ENCODE results near the gene AKR1E2. TPM values are rescaled to one million over a fixed set of nuclear protein-coding genes. Genes with fewer than 3 reads are reported as not detected.
"Not testable (repeated sequence)": the region's sequence is repeated elsewhere in the genome, so short reads cannot be mapped to it uniquely, and the experiment has no call there.

AKR1E2 gene
- total RNA-seq, 2 experiments from 2014 or later: 4.5 to 6.5 TPM

GRCh38 chr10:4803822-4804221 lies 22.2 kb upstream of the AKR1E2 start:
- Mint-ChIP-seq H3K4me3 (no peak overlapping the region), H3K27me3 (peaks cover 11% of the 10 kb centered on the region), H3K4me1 (no peaks in the 10 kb centered on the region), H3K27ac (no peak overlapping the region), H3K9me3 (no peaks in the 10 kb centered on the region), H3K36me3 (no peaks in the 10 kb centered on the region)
- POLR2A ChIA-PET: no interaction called here
- no peak for DNase-seq
- ATAC-seq (ENCODE audit: low read depth): no peak

GRCh38 chr10:4804465-4804864 lies 21.5 kb upstream of the AKR1E2 start:
- Mint-ChIP-seq H3K4me3 (no peak overlapping the region), H3K36me3 (no peaks in the 10 kb centered on the region), H3K4me1 (no peaks in the 10 kb centered on the region), H3K27me3 (peaks cover 9% of the 10 kb centered on the region), H3K9me3 (no peaks in the 10 kb centered on the region), H3K27ac (no peak overlapping the region)
- no peak for DNase-seq
- POLR2A ChIA-PET: no interaction called here
- ATAC-seq (ENCODE audit: low read depth): no peak

- Mint-ChIP-seq H3K4me1 (no peaks in the 10 kb centered on the region), H3K9me3 (no peaks in the 10 kb centered on the region), H3K27ac (no peak overlapping the region), H3K36me3 (no peaks in the 10 kb centered on the region), H3K4me3 (no peak overlapping the region), H3K27me3 (peaks cover 13% of the 10 kb centered on the region)
- DNase-seq (no peak), ATAC-seq (ENCODE audit: low read depth) (no peak)
- POLR2A ChIA-PET: no interaction called here
Measured at GRCh38 chr10:4806534-4806933, 19.5 kb upstream of the AKR1E2 start.

DNA sequence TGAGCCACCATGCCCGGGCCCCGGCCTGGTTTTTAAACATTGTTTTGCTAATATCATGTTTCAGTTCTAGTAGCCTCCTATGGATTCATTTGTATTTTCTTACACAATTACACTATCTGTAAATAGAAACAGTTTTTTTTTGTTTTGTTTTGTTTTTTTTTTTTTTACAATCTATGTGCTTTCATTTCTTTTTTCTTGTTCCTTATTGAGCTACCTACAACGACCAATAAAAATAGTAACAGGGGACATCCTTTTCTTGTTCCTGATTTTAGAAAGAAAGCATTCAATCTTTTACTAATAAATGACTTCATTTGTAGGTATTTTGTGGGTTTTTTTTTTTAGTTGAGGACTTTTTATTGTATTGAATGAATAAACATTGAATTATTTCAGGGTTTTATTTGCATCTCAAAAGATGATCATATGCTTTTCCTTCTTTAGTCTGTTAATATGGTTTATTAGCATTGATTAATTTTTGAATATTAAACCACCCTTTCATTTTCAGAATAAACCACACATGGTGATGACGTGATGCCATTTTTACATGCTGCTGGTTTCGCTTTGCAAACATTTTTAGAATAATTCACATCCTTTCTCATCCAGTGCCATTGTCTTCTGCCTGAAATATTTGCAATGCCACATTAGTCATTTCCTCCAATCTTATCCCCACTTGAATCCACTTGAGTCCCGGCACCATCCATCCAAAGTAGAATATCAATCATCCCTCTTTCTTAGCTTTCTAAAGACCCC lies 18.1 kb upstream of the AKR1E2 start:
- DNase-seq (no peak), ATAC-seq (ENCODE audit: low read depth) (no peak)
- POLR2A ChIA-PET: no interaction called here

DNA sequence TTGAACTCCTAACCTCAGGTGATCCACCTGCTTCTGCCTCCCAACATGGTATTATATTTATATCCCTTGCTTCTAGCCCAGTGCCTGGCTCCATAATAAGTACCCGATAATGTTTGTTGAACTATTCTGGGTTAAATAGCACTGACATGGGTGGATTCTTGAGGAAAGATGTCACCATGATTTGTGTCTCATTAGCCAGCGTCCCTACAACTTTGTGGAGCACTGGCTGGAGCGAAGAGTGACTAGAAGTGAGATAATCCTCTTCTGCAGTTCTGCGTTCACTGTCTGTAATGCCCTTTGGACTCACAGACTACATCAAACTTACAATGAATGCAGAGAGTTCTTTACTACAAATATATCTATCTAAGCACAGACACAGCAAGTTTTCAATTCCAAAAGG lies 16.9 kb upstream of the AKR1E2 start:
- no peak for DNase-seq
- Mint-ChIP-seq H3K36me3 (no peaks in the 10 kb centered on the region), H3K9me3 (no peaks in the 10 kb centered on the region), H3K4me3 (no peak overlapping the region), H3K27me3 (peaks cover 13% of the 10 kb centered on the region), H3K4me1 (no peaks in the 10 kb centered on the region), H3K27ac (no peak overlapping the region)
- POLR2A ChIA-PET: no interaction called here
- ATAC-seq (ENCODE audit: low read depth): no peak

More for the DNA sequence above, 18.1 kb upstream of the AKR1E2 start:
- no peaks in the 10 kb centered on the region for H3K36me3 Mint-ChIP-seq
- no peak overlapping the region for H3K4me3 Mint-ChIP-seq
- no peaks in the 10 kb centered on the region for H3K4me1 Mint-ChIP-seq
- H3K27me3 Mint-ChIP-seq: peaks cover 13% of the 10 kb centered on the region
- H3K27ac Mint-ChIP-seq: no peak overlapping the region
- no peaks in the 10 kb centered on the region for H3K9me3 Mint-ChIP-seq

GRCh38 chr10:4810092-4810491 lies 15.9 kb upstream of the AKR1E2 start:
- Mint-ChIP-seq H3K36me3 (no peaks in the 10 kb centered on the region), H3K27ac (no peak overlapping the region), H3K4me1 (no peaks in the 10 kb centered on the region), H3K27me3 (peaks cover 13% of the 10 kb centered on the region), H3K4me3 (no peak overlapping the region), H3K9me3 (no peaks in the 10 kb centered on the region)
- DNase-seq (no peak), ATAC-seq (ENCODE audit: low read depth) (no peak)
- POLR2A ChIA-PET: no interaction called here

DNA sequence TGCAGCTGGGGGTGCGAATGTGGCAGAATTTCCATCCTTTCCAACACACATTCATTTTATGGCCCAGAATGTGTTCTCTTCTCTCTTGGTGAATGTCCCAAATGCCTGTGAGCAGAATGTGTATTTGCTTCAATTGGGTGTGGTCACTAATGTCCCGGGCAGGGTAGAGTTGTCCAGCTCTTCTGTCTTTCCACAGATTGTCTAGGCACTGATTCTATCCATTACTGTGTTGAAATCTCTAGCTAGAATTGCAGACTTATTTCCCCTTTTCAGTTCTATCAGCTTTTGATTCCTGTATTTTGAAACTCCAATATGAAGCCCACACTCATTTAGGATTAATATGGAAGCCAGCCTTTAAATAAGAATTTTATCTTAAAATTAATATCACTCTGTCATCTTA lies 14.0 kb upstream of the AKR1E2 start:
- no peak overlapping the region for H3K4me3 Mint-ChIP-seq
- peaks cover 6% of the 10 kb centered on the region for H3K27me3 Mint-ChIP-seq
- no peaks in the 10 kb centered on the region for H3K4me1 Mint-ChIP-seq
- POLR2A ChIA-PET: no interaction called here
- no peaks in the 10 kb centered on the region for H3K9me3 Mint-ChIP-seq
- no peak overlapping the region for H3K27ac Mint-ChIP-seq
- ATAC-seq (ENCODE audit: low read depth) (no peak), DNase-seq (no peak)
- no peaks in the 10 kb centered on the region for H3K36me3 Mint-ChIP-seq

- H3K4me1 Mint-ChIP-seq: no peaks in the 10 kb centered on the region
- H3K36me3 Mint-ChIP-seq: no peaks in the 10 kb centered on the region
- POLR2A ChIA-PET: no interaction called here
- H3K4me3 Mint-ChIP-seq: no peak overlapping the region
- ATAC-seq (ENCODE audit: low read depth) (no peak), DNase-seq (no peak)
- H3K9me3 Mint-ChIP-seq: no peaks in the 10 kb centered on the region
- H3K27me3 Mint-ChIP-seq: peaks cover 11% of the 10 kb centered on the region
- H3K27ac Mint-ChIP-seq: no peak overlapping the region
Measured at GRCh38 chr10:4813023-4813422, 13.0 kb upstream of the AKR1E2 start.

- H3K27me3 Mint-ChIP-seq: peaks cover 15% of the 10 kb centered on the region
- POLR2A ChIA-PET: no interaction called here
Measured at GRCh38 chr10:4813496-4813895, 12.5 kb upstream of the AKR1E2 start.

DNA sequence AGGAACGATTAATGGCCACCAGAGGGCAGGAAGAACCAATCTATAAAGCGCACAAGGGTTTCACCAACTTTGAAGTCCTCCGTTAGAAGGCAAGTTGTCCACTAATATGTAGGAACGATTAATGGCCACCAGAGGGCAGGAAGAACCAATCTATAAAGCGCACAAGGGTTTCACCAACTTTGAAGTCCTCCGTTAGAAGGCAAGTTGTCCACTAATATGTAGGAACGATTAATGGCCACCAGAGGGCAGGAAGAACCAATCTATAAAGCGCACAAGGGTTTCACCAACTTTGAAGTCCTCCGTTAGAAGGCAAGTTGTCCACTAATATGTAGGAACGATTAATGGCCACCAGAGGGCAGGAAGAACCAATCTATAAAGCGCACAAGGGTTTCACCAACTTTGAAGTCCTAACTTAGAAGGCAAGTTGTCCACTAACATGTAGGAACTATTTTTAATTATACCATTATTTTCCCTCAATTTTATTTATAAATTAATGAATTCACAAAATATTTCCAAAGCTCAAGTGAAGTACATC lies 10.3 kb upstream of the AKR1E2 start:
- H3K27ac Mint-ChIP-seq; DNase-seq; POLR2A ChIA-PET; H3K9me3 Mint-ChIP-seq; H3K4me3 Mint-ChIP-seq; H3K36me3 Mint-ChIP-seq; H3K4me1 Mint-ChIP-seq; ATAC-seq (ENCODE audit: low read depth): not testable (repeated sequence)
- H3K27me3 Mint-ChIP-seq: peaks cover 27% of the 10 kb centered on the region

More at GRCh38 chr10:4813496-4813895, 12.5 kb upstream of the AKR1E2 start:
- no peaks in the 10 kb centered on the region for H3K4me1 Mint-ChIP-seq
- no peak overlapping the region for H3K27ac Mint-ChIP-seq
- no peaks in the 10 kb centered on the region for H3K9me3 Mint-ChIP-seq
- no peaks in the 10 kb centered on the region for H3K36me3 Mint-ChIP-seq
- no peak for DNase-seq
- no peak overlapping the region for H3K4me3 Mint-ChIP-seq
- no peak for ATAC-seq (ENCODE audit: low read depth)

DNA sequence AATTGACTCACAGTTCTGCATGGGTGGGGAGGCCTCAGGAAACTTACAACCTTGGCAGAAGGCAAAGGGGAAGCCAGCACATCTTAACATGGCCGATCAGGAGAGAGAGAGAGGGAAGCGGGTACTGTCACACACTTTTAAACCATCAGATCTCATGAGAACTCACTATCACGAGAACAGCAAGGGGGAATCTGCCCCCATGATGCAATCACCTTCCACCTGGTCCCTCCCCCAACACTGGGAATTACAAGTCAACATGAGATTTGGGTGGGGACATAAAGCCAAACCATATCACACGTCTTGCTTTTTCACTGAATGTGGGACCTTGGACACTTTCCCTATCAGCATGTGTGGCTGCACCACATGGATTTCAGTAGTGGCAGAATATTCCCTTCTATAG lies 9.0 kb upstream of the AKR1E2 start:
- DNase-seq (no peak), ATAC-seq (ENCODE audit: low read depth) (no peak)
- no peak overlapping the region for H3K27ac Mint-ChIP-seq
- POLR2A ChIA-PET: no interaction called here
- H3K36me3 Mint-ChIP-seq: no peaks in the 10 kb centered on the region
- no peaks in the 10 kb centered on the region for H3K4me1 Mint-ChIP-seq
- H3K27me3 Mint-ChIP-seq: peaks cover 28% of the 10 kb centered on the region
- H3K9me3 Mint-ChIP-seq: no peaks in the 10 kb centered on the region
- H3K4me3 Mint-ChIP-seq: no peak overlapping the region

- H3K9me3 Mint-ChIP-seq: no peaks in the 10 kb centered on the region
- no peaks in the 10 kb centered on the region for H3K36me3 Mint-ChIP-seq
- no peak for DNase-seq
- no peak overlapping the region for H3K27ac Mint-ChIP-seq
- POLR2A ChIA-PET: no interaction called here
- H3K27me3 Mint-ChIP-seq: peaks cover 34% of the 10 kb centered on the region
- ATAC-seq (ENCODE audit: low read depth): no peak
- no peaks in the 10 kb centered on the region for H3K4me1 Mint-ChIP-seq
- H3K4me3 Mint-ChIP-seq: no peak overlapping the region
Measured at GRCh38 chr10:4819067-4819466, 6.9 kb upstream of the AKR1E2 start.

DNA sequence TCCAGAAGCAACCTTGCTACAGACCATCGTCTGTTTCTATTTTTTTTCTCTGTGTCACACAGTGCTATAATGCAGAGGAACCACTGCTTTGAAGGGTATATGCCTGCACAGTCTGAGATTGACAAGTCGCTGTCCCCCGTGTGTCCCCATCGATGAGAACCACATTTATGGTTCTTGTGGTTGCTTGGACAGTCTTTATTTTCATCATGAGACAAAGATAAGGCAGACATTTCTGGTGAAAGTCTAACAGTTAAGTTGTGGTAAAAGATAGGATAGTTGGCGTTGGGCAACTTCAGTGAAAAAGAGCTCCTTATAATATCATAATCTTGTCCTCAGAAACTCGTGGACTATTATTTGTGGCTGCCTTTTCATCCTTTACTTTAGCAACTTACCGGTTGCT lies 6.3 kb upstream of the AKR1E2 start:
- Mint-ChIP-seq H3K4me1 (no peaks in the 10 kb centered on the region), H3K27ac (no peak overlapping the region), H3K9me3 (no peaks in the 10 kb centered on the region), H3K36me3 (no peaks in the 10 kb centered on the region), H3K4me3 (no peak overlapping the region), H3K27me3 (peaks cover 36% of the 10 kb centered on the region)
- POLR2A ChIA-PET: no interaction called here
- DNase-seq (no peak), ATAC-seq (ENCODE audit: low read depth) (no peak)

- H3K27ac Mint-ChIP-seq: no peak overlapping the region
- no peaks in the 10 kb centered on the region for H3K36me3 Mint-ChIP-seq
- H3K4me1 Mint-ChIP-seq: peaks cover 1% of the 10 kb centered on the region
- H3K9me3 Mint-ChIP-seq: no peaks in the 10 kb centered on the region
- ATAC-seq (ENCODE audit: low read depth) (no peak), DNase-seq (no peak)
- no peak overlapping the region for H3K4me3 Mint-ChIP-seq
- H3K27me3 Mint-ChIP-seq: peaks cover 40% of the 10 kb centered on the region
- POLR2A ChIA-PET: no interaction called here
Measured at GRCh38 chr10:4820804-4821401, 5.1 kb upstream of the AKR1E2 start.

Measured in activated naive CD8-positive, alpha-beta T cell treated with anti-CD3 and anti-CD28 coated beads, Interleukin-2, amount 10 ng/mL, durations not matched to agents 7 days and 5 days (primary cell).